ACHN (cell line): ENCODE measurements around the gene TAF8.
A peak's percentile ranks its signal among the peaks of the same experiment; 100 is the strongest.

Experiments
- DNase-seq: peaks from one replicate; pipeline ENCODE4 v3.0.0-alpha.2; 2015
- in situ Hi-C: cut with HindIII; loops from 2 replicates; pipeline ENCODE4 v1.10.0; 2017; ENCODE audit warnings: low sequenced_read_pairs, low pct_ligation_motif_present, low pct_unique_long_range_greater_than_20kb

The TAF8 gene

DNA sequence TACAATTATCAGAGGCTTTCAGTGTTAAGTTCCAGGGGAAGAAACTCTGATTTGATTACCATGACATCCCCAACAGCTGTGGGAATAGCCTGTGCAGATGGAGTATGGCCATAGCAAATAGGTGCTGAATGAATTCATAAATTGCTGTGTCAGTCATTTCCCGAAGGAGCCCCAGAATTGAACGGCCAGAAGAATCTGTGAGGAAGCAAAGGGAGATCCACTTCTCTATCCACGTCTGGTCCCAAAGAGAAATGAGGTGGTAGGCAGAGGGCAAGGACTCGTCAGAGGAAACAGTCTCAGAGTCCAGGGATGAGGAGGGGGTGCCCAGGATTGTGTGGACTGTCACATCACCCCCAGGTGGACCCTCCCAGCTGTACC is 3.1 kb upstream of the TAF8 start:
- in situ Hi-C loops, result no loop called here
- DNase-seq, result no peak

DNA sequence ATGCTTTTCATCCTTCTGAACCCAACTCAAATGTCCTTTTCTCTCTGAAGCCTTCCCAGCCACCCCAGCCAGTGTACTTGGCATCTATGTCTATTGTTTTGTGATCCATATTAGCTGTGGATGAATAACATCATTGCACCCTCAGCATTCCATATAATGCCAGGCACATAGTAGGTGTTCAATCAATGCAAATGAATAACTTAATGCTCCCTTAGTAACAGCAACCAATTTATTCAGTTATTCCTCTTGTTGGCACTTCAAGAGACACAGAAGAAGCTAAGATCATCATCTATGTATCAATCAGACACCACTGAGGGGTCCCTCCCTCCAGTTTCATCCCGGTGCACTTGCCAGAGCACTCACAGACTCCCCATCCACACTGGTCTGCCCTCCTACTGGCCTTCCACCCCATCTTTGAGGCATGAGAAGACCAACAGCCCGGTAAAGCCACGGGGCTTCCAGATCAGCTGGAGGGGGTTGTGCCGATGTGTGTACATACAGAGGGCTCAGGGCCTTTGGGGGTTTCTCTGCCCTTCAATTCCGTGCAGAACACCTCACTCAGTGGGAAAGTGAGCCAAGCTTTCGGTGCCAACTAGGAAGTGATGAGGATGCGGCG is 2.4 kb upstream of the TAF8 start:
- in situ Hi-C loops, result no loop called here
- no peak for DNase-seq

DNA sequence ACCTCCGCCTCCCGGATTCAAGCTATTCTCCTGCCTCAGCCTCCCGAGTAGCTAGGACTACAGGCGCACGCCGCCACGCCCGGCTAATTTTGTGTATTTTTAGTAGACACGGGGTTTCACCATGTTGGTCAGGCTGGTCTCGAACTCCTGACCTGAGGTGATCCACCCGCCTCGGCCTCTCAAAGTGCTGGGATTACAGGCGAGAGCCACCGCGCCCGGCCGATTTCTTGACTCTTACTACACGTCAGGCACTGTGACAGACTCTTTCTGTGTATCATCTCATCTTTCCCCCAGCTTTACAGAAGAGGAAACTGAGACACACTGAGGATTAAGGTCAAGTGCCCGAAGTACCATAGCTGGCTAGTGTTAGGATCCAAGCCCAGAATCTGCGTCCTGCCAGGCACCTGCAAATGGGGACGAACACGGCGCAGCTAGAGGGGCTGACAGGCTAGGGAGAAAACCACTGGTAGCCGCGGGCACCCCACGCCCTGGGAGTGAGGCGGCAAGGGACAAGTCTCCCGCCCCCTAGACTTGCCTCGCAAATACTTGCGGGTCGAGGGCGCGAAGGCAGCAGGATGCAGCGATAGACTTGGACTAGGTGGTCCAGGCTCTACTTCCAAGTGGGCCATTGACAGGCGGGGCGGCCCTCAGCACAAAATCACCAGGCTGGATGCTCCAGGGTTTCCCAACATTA is 1.1 kb upstream of the TAF8 start:
- in situ Hi-C loops, result no loop called here
- DNase-seq, result no peak

DNA sequence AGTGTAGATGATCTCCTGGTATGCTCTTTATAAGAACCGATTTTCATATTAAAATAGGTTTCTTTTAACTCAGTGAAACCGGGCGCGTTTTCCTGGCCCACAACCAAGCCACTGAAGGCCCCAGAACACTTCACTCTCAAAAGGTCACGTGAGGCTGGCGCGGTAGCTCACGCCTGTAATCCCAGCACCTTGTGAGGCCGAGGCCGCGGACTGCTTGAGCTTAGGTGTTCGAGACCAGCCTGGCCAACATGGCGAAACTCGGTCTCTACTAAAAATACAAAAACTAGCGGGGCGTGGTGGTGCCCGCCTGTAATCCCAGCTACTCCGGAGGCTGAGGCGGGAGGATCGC is 402 bp upstream of the TAF8 start:
- in situ Hi-C loops, result no loop called here
- no peak for DNase-seq

GRCh38 chr6:42051268-42051653 is 937 bp downstream of the TAF8 start:
- in situ Hi-C loops, result no loop called here
- DNase-seq, result no peak

GRCh38 chr6:42053601-42054000 is 3.3 kb downstream of the TAF8 start:
- in situ Hi-C loops, result no loop called here
- no peak for DNase-seq

- in situ Hi-C loops, result no loop called here
- no peak for DNase-seq
These were observed 9.4 kb downstream of the TAF8 start for GRCh38 chr6:42059743-42060142.

DNA sequence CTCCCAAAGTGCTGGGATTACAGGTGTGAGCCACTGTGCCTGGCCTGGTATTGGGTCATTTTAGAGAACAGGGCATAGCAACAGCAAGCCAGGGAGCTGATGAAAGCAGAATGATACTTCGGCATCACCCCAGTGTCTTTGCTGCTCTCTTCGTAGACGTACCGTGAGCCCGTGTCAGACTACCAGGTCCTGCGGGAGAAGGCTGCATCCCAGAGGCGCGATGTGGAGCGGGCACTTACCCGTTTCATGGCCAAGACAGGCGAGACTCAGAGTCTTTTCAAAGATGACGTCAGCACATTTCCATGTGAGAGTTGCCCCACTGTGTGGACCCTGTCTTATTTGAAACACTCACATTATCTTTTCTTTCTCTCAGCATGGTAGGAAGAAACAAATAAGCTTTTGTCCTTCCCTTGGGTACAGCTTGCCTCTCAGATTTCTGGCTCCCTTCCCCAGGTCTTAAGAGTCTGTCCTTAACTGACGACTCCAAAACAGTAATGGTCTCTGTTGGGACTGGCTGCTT is 15.9 kb downstream of the TAF8 start:
- DNase-seq, result no peak
- in situ Hi-C loops, result no loop called here

GRCh38 chr6:42068173-42068572 is 17.8 kb downstream of the TAF8 start:
- DNase-seq, result no peak
- in situ Hi-C loops, result no loop called here

- no peak for DNase-seq
- in situ Hi-C loops, result no loop called here
These were observed 18.7 kb downstream of the TAF8 start for GRCh38 chr6:42068872-42069522.

DNA sequence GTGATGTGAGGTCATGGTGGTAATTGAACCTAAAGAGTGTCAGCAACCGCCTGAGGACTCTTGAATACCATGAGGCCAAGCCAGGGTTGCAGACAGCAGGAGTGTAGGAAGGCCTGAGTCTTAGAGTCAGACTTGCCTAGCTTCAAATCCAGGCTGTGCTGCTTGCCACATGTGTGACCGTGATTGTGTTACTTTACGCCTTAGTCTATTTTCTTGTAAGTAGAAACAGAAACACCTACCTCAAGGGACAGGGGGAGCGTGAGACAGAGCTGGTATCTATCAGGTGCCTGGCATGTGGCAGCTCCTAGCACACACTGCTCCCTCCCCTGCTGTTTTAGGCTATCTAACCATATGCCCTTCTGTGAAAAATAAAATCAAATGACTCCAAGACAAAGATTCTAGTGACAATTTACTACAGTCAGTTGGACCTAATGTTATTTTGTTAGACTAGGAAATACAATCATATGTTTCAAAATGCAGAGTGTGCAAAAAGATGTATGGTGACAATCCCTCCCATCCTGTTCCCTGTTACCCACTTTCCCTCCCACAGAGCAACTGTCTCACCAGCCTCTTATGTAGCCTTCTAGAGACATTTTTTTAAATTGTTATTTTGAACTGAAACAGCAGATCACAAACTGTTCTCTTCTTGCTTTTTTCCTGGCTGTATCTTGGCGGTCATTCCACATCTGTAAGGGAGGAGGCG is 21.7 kb downstream of the TAF8 start:
- no peak for DNase-seq
- in situ Hi-C loops, result no loop called here

DNA sequence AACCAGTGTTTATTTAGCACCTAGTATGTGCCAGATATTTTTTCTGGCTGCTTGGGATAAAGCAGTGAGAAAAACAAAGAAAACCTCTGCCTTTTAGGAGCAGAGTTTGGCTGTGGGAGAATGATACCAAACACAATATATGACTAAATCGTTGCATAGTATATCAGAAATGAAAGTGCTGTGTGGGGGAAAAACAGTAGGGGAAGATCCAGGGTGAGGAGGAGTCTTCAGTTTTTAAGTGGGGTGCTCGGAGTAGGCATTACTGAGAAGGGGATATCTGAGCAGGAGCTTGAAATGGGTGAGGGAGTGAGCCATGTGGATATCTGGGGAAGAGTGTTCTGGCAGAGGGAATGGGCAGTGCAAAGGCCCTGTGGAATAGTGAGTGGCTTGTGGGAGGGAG is 23.0 kb downstream of the TAF8 start:
- DNase-seq, result no peak
- in situ Hi-C loops, result no loop called here

DNA sequence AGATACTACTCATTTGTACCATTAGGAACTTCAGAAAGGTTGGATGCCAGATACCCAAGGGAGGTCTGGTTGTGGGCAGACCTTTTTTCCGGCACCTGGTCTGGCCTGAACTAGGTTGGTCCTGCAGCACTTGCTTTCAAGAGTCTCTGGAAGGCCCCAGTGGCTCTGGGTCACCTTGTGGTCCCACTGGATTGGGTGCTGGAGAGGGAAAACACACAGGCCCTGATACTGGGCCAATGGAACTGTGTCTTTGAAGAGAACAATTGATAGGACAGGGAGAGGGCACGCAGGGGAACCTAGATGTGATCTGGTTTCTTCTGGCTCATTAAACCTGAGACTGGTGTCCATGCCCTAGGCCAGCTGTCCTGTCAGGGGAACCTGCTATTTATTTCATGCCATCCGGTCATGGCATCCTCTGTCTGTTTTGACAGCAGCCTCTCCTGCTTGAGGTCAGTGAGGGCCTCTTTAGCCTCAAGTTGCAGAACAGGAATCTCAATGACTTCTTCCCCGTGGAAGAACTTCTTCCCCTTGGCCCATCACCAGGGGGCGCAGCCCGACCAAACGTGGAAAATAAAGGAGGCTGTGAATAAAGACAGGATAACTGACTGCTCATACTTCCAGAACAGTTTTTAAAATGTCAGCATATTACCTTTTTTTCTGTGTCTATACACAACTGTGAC is 25.0 kb downstream of the TAF8 start:
- DNase-seq, result peak; percentile 82
- in situ Hi-C loops, result no loop called here

DNA sequence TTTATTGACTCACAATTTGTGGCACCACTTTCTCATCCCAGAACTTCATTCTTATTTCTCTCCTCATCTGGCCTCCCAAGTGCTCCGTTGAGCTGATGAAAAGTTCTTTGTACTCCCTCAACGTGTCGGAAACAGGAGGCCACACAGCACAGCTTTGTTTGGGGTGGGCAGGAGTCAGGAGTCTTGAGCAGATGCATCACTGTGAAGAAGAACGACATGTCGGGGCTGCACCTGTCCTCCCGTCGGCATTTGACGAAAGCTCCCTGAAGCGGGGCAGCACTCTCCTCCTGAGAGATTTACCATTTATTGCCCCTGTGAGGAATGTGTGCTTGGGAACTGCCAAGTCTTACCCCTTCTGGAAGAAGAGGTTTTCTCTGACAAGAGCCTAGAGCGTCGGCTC is 28.1 kb downstream of the TAF8 start:
- in situ Hi-C loops, result no loop called here
- no peak for DNase-seq

DNA sequence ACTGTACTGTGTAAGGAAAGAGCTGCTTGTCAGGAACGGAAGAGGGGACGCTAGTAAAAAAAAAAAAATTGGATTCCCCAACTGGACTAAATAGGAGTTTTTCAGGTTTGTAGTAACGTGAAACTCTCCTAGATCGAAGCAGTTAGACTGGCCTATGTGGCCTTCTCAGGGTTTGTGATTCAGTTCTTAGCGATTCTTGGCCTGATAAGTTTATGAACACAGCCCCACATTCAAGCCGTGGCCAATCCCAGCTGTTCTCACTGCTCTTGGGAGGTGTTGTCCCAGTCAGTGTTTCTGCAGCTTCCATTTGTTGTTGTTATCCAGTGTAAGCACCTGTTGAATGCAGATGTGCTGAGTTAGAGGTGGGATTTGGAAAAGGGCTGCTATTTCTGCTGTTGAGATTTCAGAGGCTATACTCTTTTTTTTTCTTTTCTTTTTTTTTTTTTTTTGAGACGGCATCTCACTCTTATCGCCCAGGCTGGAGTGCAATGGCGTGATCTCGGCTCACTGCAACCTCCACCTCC is 29.7 kb downstream of the TAF8 start:
- DNase-seq, result no peak
- in situ Hi-C loops, result no loop called here

DNA sequence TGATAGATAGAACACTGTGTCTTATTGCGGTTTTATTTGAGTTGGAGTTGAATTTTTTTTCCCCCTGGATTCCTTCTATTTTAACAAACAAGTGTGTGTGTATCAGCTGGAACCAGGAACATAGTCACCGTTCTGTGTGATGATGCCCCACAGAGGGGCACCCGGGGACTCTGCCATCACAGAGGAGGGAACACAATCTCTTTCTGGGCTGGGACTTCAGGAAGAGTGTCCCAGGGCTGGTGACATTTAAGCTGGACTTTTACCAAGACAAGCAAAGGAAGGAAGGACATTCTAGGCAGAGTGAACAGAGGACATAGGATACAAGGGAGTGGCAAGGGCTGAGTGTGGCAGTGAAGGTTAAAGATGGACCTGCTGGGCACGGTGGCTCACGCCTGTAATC is 33.2 kb downstream of the TAF8 start:
- in situ Hi-C loops, result no loop called here
- DNase-seq, result no peak

DNA sequence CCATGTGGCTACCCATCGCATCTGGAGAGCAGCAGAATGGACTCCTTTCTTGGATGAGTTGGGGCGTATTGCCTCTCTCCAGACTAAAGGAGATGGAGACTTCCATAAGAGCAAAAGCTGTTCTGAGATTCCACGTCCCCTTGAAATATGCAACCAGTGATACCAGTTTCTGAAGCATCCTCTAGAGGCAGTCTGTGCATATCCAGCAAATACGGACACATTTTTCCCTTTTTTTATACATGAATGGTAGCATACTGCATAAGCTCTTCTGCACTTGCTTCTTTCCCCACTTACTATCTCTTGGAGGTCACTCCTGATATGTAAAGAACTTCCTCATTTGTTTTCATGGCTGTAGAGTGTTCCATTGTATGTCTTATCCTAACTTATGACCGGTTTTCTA is 34.6 kb downstream of the TAF8 start:
- DNase-seq, result peak; percentile 28

GRCh38 chr6:42086046-42087035 is 36.0 kb downstream of the TAF8 start:
- in situ Hi-C loops, result no loop called here
- DNase-seq, result peak; percentile 18

More for the DNA sequence above, 34.6 kb downstream of the TAF8 start:
- in situ Hi-C loops, result no loop called here
